CD4-positive, CD25-positive, alpha-beta regulatory T cell (primary cell): ENCODE results near the gene SIX3. TPM values are rescaled to one million over a fixed set of nuclear protein-coding genes. Genes with fewer than 3 reads are reported as not detected.

Experiments
- ATAC-seq, 2 donors: fragments of 150-1000 bp; cut with Tn5 transposase; one replicate each; pipeline ENCODE4 v1.10.0; 2021; ENCODE audit warnings: low read depth in 2 of 2, moderate number of reproducible peaks in 2 of 2, moderate library complexity in 1 of 2
- DNase-seq, 3 donors: peaks; one replicate each; pipeline versions ENCODE4 v3.0.0 to v3.0.0-alpha.2; 2012 to 2022; ENCODE audit warnings: mixed read lengths in 1 of 3
- H3K27ac ChIP-seq: one replicate; pipeline ENCODE4 v1.7.0; 2013; ENCODE audit warnings: mild to moderate bottlenecking, low read length; ENCODE audit not compliant: insufficient read depth, poor library complexity, severe bottlenecking
- H3K27me3 ChIP-seq: one replicate; pipeline ENCODE4 v1.7.0; 2013; ENCODE audit warnings: low read length; ENCODE audit not compliant: control insufficient read depth, insufficient read depth
- H3K36me3 ChIP-seq: one replicate; pipeline ENCODE4 v1.7.0; 2013; ENCODE audit warnings: mild to moderate bottlenecking, low read length, moderate library complexity; ENCODE audit not compliant: control insufficient read depth, insufficient read depth
- H3K4me1 ChIP-seq: 2 replicates; pipeline ENCODE4 v1.7.0; 2013; ENCODE audit warnings: mild to moderate bottlenecking, low read length; ENCODE audit not compliant: insufficient read depth, control insufficient read depth, poor library complexity, severe bottlenecking
- H3K4me3 ChIP-seq: one replicate; pipeline ENCODE4 v1.7.0; 2013; ENCODE audit warnings: low read depth, mild to moderate bottlenecking, low read length, moderate library complexity
- H3K9me3 ChIP-seq, 2 experiments: 1 replicate in 1 of 2; 2 replicates in 1 of 2; pipeline ENCODE4 v1.7.0; 2013; ENCODE audit warnings: low read length in 2 of 2, mild to moderate bottlenecking in 1 of 2, moderate library complexity in 1 of 2; ENCODE audit not compliant: control insufficient read depth in 2 of 2
- H3K27ac Mint-ChIP-seq, 3 donors: one replicate each; pipeline ENCODE4 v1.8.0; 2020 to 2022; ENCODE audit warnings: mild to moderate bottlenecking in 3 of 3, mixed read lengths in 3 of 3, moderate library complexity in 2 of 3
- H3K27me3 Mint-ChIP-seq: one replicate; pipeline ENCODE4 v1.8.0; 2022; ENCODE audit warnings: mild to moderate bottlenecking, mixed read lengths
- H3K36me3 Mint-ChIP-seq: one replicate; pipeline ENCODE4 v1.8.0; 2020; ENCODE audit warnings: mixed read lengths
- H3K4me1 Mint-ChIP-seq, 4 donors: one replicate each; pipeline ENCODE4 v1.8.0; 2020 to 2022; ENCODE audit warnings: mixed read lengths in 4 of 4, mild to moderate bottlenecking in 1 of 4
- H3K4me3 Mint-ChIP-seq, 4 donors: one replicate each; pipeline ENCODE4 v1.8.0; 2020 to 2022; ENCODE audit warnings: mild to moderate bottlenecking in 4 of 4, mixed read lengths in 4 of 4, moderate library complexity in 3 of 4
- H3K9me3 Mint-ChIP-seq, 7 donors: one replicate each; pipeline ENCODE4 v1.8.0; 2020 to 2022; ENCODE audit warnings: mixed read lengths in 7 of 7, mild to moderate bottlenecking in 3 of 7, moderate library complexity in 2 of 7
- polyA plus RNA-seq, 4 donors: library from polyadenylated mRNA; unstranded; fragments of 300-500 nt; fragmentation: Illumina TruSeq; gene quantifications; one replicate each; pipeline ENCODE4 v1.2.3, GENCODE V29; 2021
- total RNA-seq: library from RNA; stranded (reverse); gene quantifications from one replicate; pipeline ENCODE4 v1.2.3, GENCODE V29; 2022

SIX3 gene
- total and polyA plus RNA-seq, 5 donors from 2014 or later, result not detected

DNA sequence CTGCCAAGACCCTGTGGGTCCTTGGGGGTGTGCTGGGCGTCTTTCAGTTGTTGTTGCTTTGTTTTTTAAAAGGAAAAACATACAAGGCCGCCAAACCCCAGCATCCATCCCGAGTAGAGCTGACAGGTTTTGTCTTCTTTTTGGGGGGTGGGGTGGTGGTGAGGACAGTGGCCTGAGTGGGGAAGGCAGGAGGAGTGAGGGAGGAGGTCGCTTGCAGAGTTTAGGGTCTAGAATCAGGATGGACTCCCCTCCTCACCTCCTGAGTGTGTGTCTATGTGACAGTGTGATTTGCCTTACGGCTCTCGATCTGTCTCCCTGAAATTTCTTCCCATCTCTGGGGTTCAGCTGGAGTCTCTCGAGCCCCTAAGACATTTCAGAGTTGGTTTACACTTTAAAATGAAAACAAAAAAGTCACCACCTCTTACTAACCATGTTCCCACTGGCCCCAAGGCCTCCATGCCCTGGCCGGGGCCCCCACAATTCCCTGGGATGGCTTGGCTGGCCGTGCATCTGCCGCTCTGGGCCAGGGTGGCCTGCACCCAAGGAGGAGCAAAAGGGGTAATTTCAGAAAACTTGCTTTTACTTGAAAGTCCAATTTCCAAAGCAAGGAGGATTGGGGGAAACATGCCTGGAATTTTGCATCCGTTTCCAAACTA, 5.0 kb downstream of the SIX3 start:
- H3K36me3 ChIP-seq, result no peaks in the 10 kb centered on the region
- Mint-ChIP-seq H3K4me1 (peaks cover 0 to 51% (median 19%) of the 10 kb centered on the region in 4 donors), H3K27me3 (peaks cover 83% of the 10 kb centered on the region), H3K9me3 (peaks cover 0 to 2% (median 0%) of the 10 kb centered on the region in 7 donors), H3K4me3 (no peak overlapping the region), H3K36me3 (no peaks in the 10 kb centered on the region), H3K27ac (no peak overlapping the region)
- H3K4me1 ChIP-seq, result peaks cover 29% of the 10 kb centered on the region
- H3K4me3 ChIP-seq, result no peak overlapping the region
- H3K27ac ChIP-seq, result no peak overlapping the region
- no peaks in the 10 kb centered on the region for H3K9me3 ChIP-seq
- DNase-seq, result no peak
- H3K27me3 ChIP-seq, result peaks cover 23% of the 10 kb centered on the region
- ATAC-seq, result no peak

DNA sequence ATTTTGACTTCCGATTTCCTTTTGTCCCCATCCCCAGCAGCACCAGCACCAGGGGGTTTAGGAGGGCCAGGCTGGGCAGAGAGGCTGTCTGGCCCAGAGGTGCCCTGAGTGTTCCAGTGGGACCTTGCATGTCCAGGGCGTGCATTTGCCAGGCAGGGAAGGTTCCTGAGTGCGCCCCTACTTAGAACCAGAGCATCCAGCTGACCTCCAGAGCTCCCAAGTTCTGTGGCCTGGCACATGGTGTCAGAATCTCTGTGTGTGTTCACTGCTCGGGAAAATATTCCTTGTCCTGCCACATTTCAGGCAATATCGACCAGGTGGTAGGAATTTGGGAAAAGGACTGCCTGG, 5.5 kb downstream of the SIX3 start:
- no peak for DNase-seq
- Histone ChIP-seq H3K27ac (no peak overlapping the region), H3K9me3 (no peaks in the 10 kb centered on the region), H3K27me3 (peaks cover 22% of the 10 kb centered on the region), H3K4me1 (peaks cover 28% of the 10 kb centered on the region), H3K4me3 (no peak overlapping the region), H3K36me3 (no peaks in the 10 kb centered on the region)
- Mint-ChIP-seq H3K27me3 (peaks cover 81% of the 10 kb centered on the region), H3K27ac (no peak overlapping the region), H3K36me3 (no peaks in the 10 kb centered on the region), H3K4me3 (no peak overlapping the region), H3K4me1 (peaks cover 0 to 47% (median 17%) of the 10 kb centered on the region in 4 donors), H3K9me3 (peaks cover 0 to 2% (median 0%) of the 10 kb centered on the region in 7 donors)
- no peak for ATAC-seq

- H3K4me1 ChIP-seq, result peaks cover 24% of the 10 kb centered on the region
- H3K4me3 ChIP-seq, result no peak overlapping the region
- ATAC-seq (no peak), DNase-seq (no peak)
- Mint-ChIP-seq H3K27ac (no peak overlapping the region), H3K36me3 (no peaks in the 10 kb centered on the region), H3K4me3 (peak overlapping the region in 1 of 4 donors; percentile 8), H3K9me3 (peaks cover 0 to 2% (median 0%) of the 10 kb centered on the region in 7 donors), H3K4me1 (peaks cover 0 to 47% (median 11%) of the 10 kb centered on the region in 4 donors), H3K27me3 (peaks cover 74% of the 10 kb centered on the region)
- no peak overlapping the region for H3K27ac ChIP-seq
- no peaks in the 10 kb centered on the region for H3K9me3 ChIP-seq
- H3K27me3 ChIP-seq, result peaks cover 28% of the 10 kb centered on the region
- no peaks in the 10 kb centered on the region for H3K36me3 ChIP-seq
Observed at GRCh38 chr2:44948565-44949328, 7.2 kb downstream of the SIX3 start.

GRCh38 chr2:44949329-44950151, 8.0 kb downstream of the SIX3 start:
- Histone ChIP-seq H3K4me1 (peaks cover 21% of the 10 kb centered on the region), H3K27me3 (peaks cover 33% of the 10 kb centered on the region), H3K9me3 (no peaks in the 10 kb centered on the region), H3K27ac (no peak overlapping the region), H3K36me3 (no peaks in the 10 kb centered on the region), H3K4me3 (no peak overlapping the region)
- Mint-ChIP-seq H3K27ac (peak overlapping the region in 1 of 3 donors; percentile 10), H3K27me3 (peaks cover 75% of the 10 kb centered on the region), H3K4me1 (peaks cover 0 to 44% (median 11%) of the 10 kb centered on the region in 4 donors), H3K36me3 (no peaks in the 10 kb centered on the region), H3K9me3 (peaks cover 0 to 2% (median 0%) of the 10 kb centered on the region in 7 donors), H3K4me3 (peak overlapping the region in 1 of 4 donors; percentile 8)
- ATAC-seq (no peak), DNase-seq (no peak)

GRCh38 chr2:44950646-44951045, 9.1 kb downstream of the SIX3 start:
- Histone ChIP-seq H3K36me3 (no peaks in the 10 kb centered on the region), H3K9me3 (no peaks in the 10 kb centered on the region), H3K27me3 (peaks cover 28% of the 10 kb centered on the region), H3K4me3 (no peak overlapping the region), H3K27ac (no peak overlapping the region), H3K4me1 (peaks cover 25% of the 10 kb centered on the region)
- peaks cover 70% of the 10 kb centered on the region for H3K27me3 Mint-ChIP-seq
- H3K36me3 Mint-ChIP-seq, result no peaks in the 10 kb centered on the region
- ATAC-seq (no peak), DNase-seq (no peak)
- peaks cover 0 to 2% (median 0%) of the 10 kb centered on the region in 7 donors for H3K9me3 Mint-ChIP-seq
- H3K4me1 Mint-ChIP-seq, result peaks cover 0 to 43% (median 5%) of the 10 kb centered on the region in 4 donors
- no peak overlapping the region for H3K27ac Mint-ChIP-seq
- H3K4me3 Mint-ChIP-seq, result peak overlapping the region in 1 of 4 donors; percentile 22

DNA sequence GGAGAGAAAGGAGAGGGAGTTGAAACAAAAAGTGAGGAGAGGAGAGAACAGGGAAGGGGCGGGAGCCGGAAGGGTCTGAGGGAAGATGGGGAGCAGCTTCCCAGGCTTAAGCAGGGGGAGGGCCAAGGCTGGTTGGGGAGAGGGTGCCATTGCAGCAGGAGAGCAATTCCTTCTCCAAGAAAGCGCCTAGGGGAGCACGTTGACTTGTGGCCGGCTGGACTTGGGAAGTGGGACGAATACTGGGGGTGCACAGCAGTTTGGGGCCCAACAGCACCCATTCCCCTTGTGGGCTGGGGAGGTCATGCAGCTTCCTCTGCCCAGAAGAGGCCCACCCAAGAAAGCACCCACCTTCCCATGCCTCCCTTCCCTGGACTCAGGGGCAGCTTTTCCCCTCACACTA, 9.6 kb downstream of the SIX3 start:
- Mint-ChIP-seq H3K27me3 (peaks cover 66% of the 10 kb centered on the region), H3K4me1 (peaks cover 0 to 43% (median 3%) of the 10 kb centered on the region in 4 donors), H3K27ac (no peak overlapping the region), H3K4me3 (peak overlapping the region in 1 of 4 donors; percentile 59), H3K9me3 (peaks cover 0 to 2% (median 0%) of the 10 kb centered on the region in 7 donors), H3K36me3 (no peaks in the 10 kb centered on the region)
- H3K4me3 ChIP-seq, result no peak overlapping the region
- DNase-seq (no peak), ATAC-seq (no peak)
- no peaks in the 10 kb centered on the region for H3K9me3 ChIP-seq
- no peak overlapping the region for H3K27ac ChIP-seq
- H3K36me3 ChIP-seq, result no peaks in the 10 kb centered on the region
- peaks cover 26% of the 10 kb centered on the region for H3K4me1 ChIP-seq
- H3K27me3 ChIP-seq, result peaks cover 28% of the 10 kb centered on the region

DNA sequence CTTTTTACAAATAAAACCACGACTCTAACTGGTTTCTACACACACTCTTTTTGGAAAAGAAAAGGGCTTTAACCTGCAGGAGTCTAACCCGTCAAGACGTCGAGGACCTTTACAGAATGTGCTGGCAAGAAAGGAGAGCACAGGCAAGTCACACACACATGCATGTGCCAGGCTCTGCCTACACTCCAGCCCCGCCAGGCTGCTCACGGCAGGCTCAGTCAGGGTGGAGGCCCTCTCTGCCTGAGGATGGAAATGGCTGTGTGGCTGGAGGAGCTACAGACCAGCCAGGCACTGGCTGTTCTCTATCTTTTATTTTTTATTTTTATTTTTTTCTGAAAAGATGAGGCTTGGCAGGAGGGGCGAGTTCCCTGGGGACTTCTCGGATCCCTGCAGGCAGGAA, 10.2 kb downstream of the SIX3 start:
- H3K4me1 ChIP-seq, result peaks cover 26% of the 10 kb centered on the region
- H3K27ac Mint-ChIP-seq, result no peak overlapping the region
- no peaks in the 10 kb centered on the region for H3K36me3 ChIP-seq
- peaks cover 65% of the 10 kb centered on the region for H3K27me3 Mint-ChIP-seq
- peaks cover 26% of the 10 kb centered on the region for H3K27me3 ChIP-seq
- no peak overlapping the region for H3K4me3 ChIP-seq
- H3K27ac ChIP-seq, result no peak overlapping the region
- ATAC-seq, result no peak
- peak overlapping the region in 1 of 4 donors; percentile 59 for H3K4me3 Mint-ChIP-seq
- H3K4me1 Mint-ChIP-seq, result peaks cover 0 to 43% (median 3%) of the 10 kb centered on the region in 4 donors
- no peaks in the 10 kb centered on the region for H3K9me3 ChIP-seq
- H3K36me3 Mint-ChIP-seq, result no peaks in the 10 kb centered on the region
- DNase-seq, result no peak
- peaks cover 0 to 2% (median 0%) of the 10 kb centered on the region in 7 donors for H3K9me3 Mint-ChIP-seq
